ENCODE results near the gene MPC1.

The MPC1 gene

GRCh38 chr6:166382933-166383801 lies at the start of gene MPC1:
Gene MPC1 (minus strand): TSS chr6:166382940. CDS start chr6:166382876, 64 bp downstream.
- peak; percentile 74 to 88 for DNase-seq (ENCODE audit: low read depth in 2 of 2, low spot score in 1 of 2)

- DNase-seq (ENCODE audit: low read depth in 2 of 2, low spot score in 1 of 2) = no peak
Observed at GRCh38 chr6:166430269-166430668, 47.5 kb upstream of the MPC1 start.

- DNase-seq (ENCODE audit: low read depth in 2 of 2, low spot score in 1 of 2) = no peak
Observed at GRCh38 chr6:166424431-166424830, 41.7 kb upstream of the MPC1 start.

- no peak for DNase-seq (ENCODE audit: low read depth in 2 of 2, low spot score in 1 of 2)
Observed at GRCh38 chr6:166423781-166424180, 41.0 kb upstream of the MPC1 start.

- DNase-seq (ENCODE audit: low read depth in 2 of 2, low spot score in 1 of 2) = no peak
Observed at GRCh38 chr6:166423051-166423745, 40.5 kb upstream of the MPC1 start.

- no peak for DNase-seq (ENCODE audit: low read depth in 2 of 2, low spot score in 1 of 2)
Observed at GRCh38 chr6:166422201-166422940, 39.6 kb upstream of the MPC1 start.

- DNase-seq (ENCODE audit: low read depth in 2 of 2, low spot score in 1 of 2) = no peak
Observed at GRCh38 chr6:166420351-166420750, 37.6 kb upstream of the MPC1 start.

- DNase-seq (ENCODE audit: low read depth in 2 of 2, low spot score in 1 of 2) = no peak
Observed at GRCh38 chr6:166419717-166420116, 37.0 kb upstream of the MPC1 start.

- DNase-seq (ENCODE audit: low read depth in 2 of 2, low spot score in 1 of 2) = peak in 1 of 2 donors; percentile 40
Observed at GRCh38 chr6:166419286-166419685, 36.5 kb upstream of the MPC1 start.

- no peak for DNase-seq (ENCODE audit: low read depth in 2 of 2, low spot score in 1 of 2)
Observed at GRCh38 chr6:166418691-166419143, 36.0 kb upstream of the MPC1 start.

- DNase-seq (ENCODE audit: low read depth in 2 of 2, low spot score in 1 of 2) = no peak
Observed at GRCh38 chr6:166417285-166417691, 34.5 kb upstream of the MPC1 start.

GRCh38 chr6:166415833-166416347 lies 33.1 kb upstream of the MPC1 start:
- DNase-seq (ENCODE audit: low read depth in 2 of 2, low spot score in 1 of 2) = no peak

GRCh38 chr6:166415306-166415705 lies 32.6 kb upstream of the MPC1 start:
- DNase-seq (ENCODE audit: low read depth in 2 of 2, low spot score in 1 of 2) = no peak

GRCh38 chr6:166413491-166413951 lies 30.8 kb upstream of the MPC1 start:
- no peak for DNase-seq (ENCODE audit: low read depth in 2 of 2, low spot score in 1 of 2)

- DNase-seq (ENCODE audit: low read depth in 2 of 2, low spot score in 1 of 2) = no peak
Observed at GRCh38 chr6:166412911-166413384, 30.2 kb upstream of the MPC1 start.

GRCh38 chr6:166412156-166412910 lies 29.6 kb upstream of the MPC1 start:
- no peak for DNase-seq (ENCODE audit: low read depth in 2 of 2, low spot score in 1 of 2)

GRCh38 chr6:166411721-166412151 lies 29.0 kb upstream of the MPC1 start:
- DNase-seq (ENCODE audit: low read depth in 2 of 2, low spot score in 1 of 2) = no peak

- no peak for DNase-seq (ENCODE audit: low read depth in 2 of 2, low spot score in 1 of 2)
Observed at GRCh38 chr6:166411271-166411670, 28.5 kb upstream of the MPC1 start.

- no peak for DNase-seq (ENCODE audit: low read depth in 2 of 2, low spot score in 1 of 2)
Observed at GRCh38 chr6:166410426-166410935, 27.7 kb upstream of the MPC1 start.

All from stimulated activated CD8-positive, alpha-beta memory T cell treated with anti-CD3 and anti-CD28 coated beads, Interleukin-4, amount 100 ng/mL, for 1 hour (primary cell).